Measurements from ENCODE around the gene CCDC27.

CCDC27 gene

GRCh38 chr1:3789421-3790300 is 37.4 kb downstream of the CCDC27 start:
- Mint-ChIP-seq H3K27ac (no peak overlapping the region), H3K27me3 (ENCODE audit: low read depth, poor library complexity) (peaks cover 2% of the 10 kb centered on the region), H3K4me3 (no peak overlapping the region), H3K36me3 (ENCODE audit: low read depth) (peaks cover 17% of the 10 kb centered on the region), H3K4me1 (peaks cover 23% of the 10 kb centered on the region), H3K9me3 (no peaks in the 10 kb centered on the region)
- TF ChIP-seq CTCF (IDR thresholded peaks at IDR 0.05), result no peak
- no peak for DNase-seq

- Mint-ChIP-seq H3K36me3 (ENCODE audit: low read depth) (peaks cover 13% of the 10 kb centered on the region), H3K9me3 (no peaks in the 10 kb centered on the region), H3K4me1 (peaks cover 31% of the 10 kb centered on the region), H3K4me3 (no peak overlapping the region), H3K27me3 (ENCODE audit: low read depth, poor library complexity) (peaks cover 2% of the 10 kb centered on the region), H3K27ac (no peak overlapping the region)
- no peak for TF ChIP-seq CTCF (IDR thresholded peaks at IDR 0.05)
- no peak for DNase-seq
Measured at GRCh38 chr1:3790500-3790923, 38.3 kb downstream of the CCDC27 start.

- peaks cover 2% of the 10 kb centered on the region for H3K27me3 Mint-ChIP-seq (ENCODE audit: low read depth, poor library complexity)
- TF ChIP-seq CTCF (IDR thresholded peaks at IDR 0.05), result no peak
- H3K36me3 Mint-ChIP-seq (ENCODE audit: low read depth), result peaks cover 12% of the 10 kb centered on the region
- peaks cover 33% of the 10 kb centered on the region for H3K4me1 Mint-ChIP-seq
- DNase-seq, result no peak
- H3K9me3 Mint-ChIP-seq, result no peaks in the 10 kb centered on the region
- H3K4me3 Mint-ChIP-seq, result no peak overlapping the region
- peak overlapping the region; percentile 77 for H3K27ac Mint-ChIP-seq
Measured at GRCh38 chr1:3790952-3791351, 38.7 kb downstream of the CCDC27 start.

GRCh38 chr1:3795453-3796214 is 43.4 kb downstream of the CCDC27 start:
- no peak for TF ChIP-seq CTCF (IDR thresholded peaks at IDR 0.05)
- H3K27ac Mint-ChIP-seq, result no peak overlapping the region
- peaks cover 15% of the 10 kb centered on the region for H3K27me3 Mint-ChIP-seq (ENCODE audit: low read depth, poor library complexity)
- H3K4me1 Mint-ChIP-seq, result peaks cover 49% of the 10 kb centered on the region
- H3K9me3 Mint-ChIP-seq, result peaks cover 2% of the 10 kb centered on the region
- peak; percentile 44 for DNase-seq
- peak overlapping the region; percentile 89 for H3K4me3 Mint-ChIP-seq
- no peaks in the 10 kb centered on the region for H3K36me3 Mint-ChIP-seq (ENCODE audit: low read depth)

- Mint-ChIP-seq H3K36me3 (ENCODE audit: low read depth) (no peaks in the 10 kb centered on the region), H3K4me1 (peaks cover 49% of the 10 kb centered on the region), H3K4me3 (peak within 1 kb of the TSS; percentile 97), H3K9me3 (peaks cover 10% of the 10 kb centered on the region), H3K27me3 (ENCODE audit: low read depth, poor library complexity) (peaks cover 23% of the 10 kb centered on the region), H3K27ac (peak within 1 kb of the TSS; percentile 84)
- DNase-seq, result peak; percentile 88
- no peak for TF ChIP-seq CTCF (IDR thresholded peaks at IDR 0.05)
Measured at GRCh38 chr1:3796215-3797061, 44.2 kb downstream of the CCDC27 start, which contains the start of gene LRRC47. LRRC47 (minus strand) TSS chr1:3796498; CDS start chr1:3796476, 22 bp downstream.

Measured in nephron progenitor cell (in vitro differentiated cells).